Astrocyte (in vitro differentiated cells and primary cell): ENCODE results near the gene LILRB5.

Experiments used
- CTCF ChIP-seq: IDR thresholded peaks from 2 replicates; pipeline ENCODE4 v1.5.1; 2011; ENCODE audit warnings: low read depth, mild to moderate bottlenecking, inconsistent platforms, low read length, moderate library complexity; ENCODE audit not compliant: insufficient read depth
- EZH2 ChIP-seq: IDR thresholded peaks from 2 replicates; pipeline ENCODE4 v1.6.1; 2012; ENCODE audit warnings: mild to moderate bottlenecking, low read length, inconsistent platforms; ENCODE audit not compliant: insufficient read depth

DNA sequence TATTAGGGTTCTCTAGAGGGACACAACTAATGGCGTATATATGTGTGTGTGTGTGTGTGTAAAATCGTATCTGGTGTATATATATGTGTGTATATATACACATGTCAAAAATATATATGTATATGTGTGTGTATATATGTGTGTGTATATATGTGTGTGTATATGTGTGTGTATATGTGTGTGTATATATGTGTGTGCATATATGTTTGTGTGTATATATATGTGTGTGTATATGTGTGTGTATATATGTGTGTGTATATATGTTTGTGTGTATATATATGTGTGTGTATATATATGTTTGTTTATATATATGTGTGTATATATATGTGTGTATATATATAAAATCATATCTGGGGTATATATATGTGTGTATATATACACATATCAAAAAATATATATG, 5.4 kb upstream of the LILRB5 start:
- TF ChIP-seq CTCF, result no peak
- no peak for TF ChIP-seq EZH2
